Heart right ventricle (tissue), 16 donors: ENCODE results near the gene CETN1. TPM values are rescaled to one million over a fixed set of nuclear protein-coding genes. Genes with fewer than 3 reads are reported as not detected.

ENCODE experiments used
- ATAC-seq, 8 donors: fragments of 200-7000 bp; cut with Tn5 transposase; one replicate each; pipeline ENCODE4 v1.9.1; 2020; ENCODE audit warnings: mild to moderate bottlenecking in 8 of 8, moderate library complexity in 8 of 8, moderate number of reproducible peaks in 1 of 8
- DNase-seq, 2 donors: peaks; one replicate each; pipeline ENCODE4 v3.0.0-alpha.2; 2020
- H3K27ac ChIP-seq, 10 donors: fragments of 200-600 bp; sonication (generic) in 2 of 10; one replicate each; pipeline versions ENCODE4 v1.5.0 to v1.8.0; 2020 to 2022; ENCODE audit warnings: mild to moderate bottlenecking in 3 of 10
- H3K27me3 ChIP-seq, 7 donors: fragments of 200-600 bp; one replicate each; pipeline ENCODE4 v1.8.0; 2021 to 2022; ENCODE audit warnings: mild to moderate bottlenecking in 2 of 7
- H3K36me3 ChIP-seq, 9 donors: fragments of 200-600 bp; sonication (generic) in 1 of 9; one replicate each; pipeline versions ENCODE4 v1.5.0 to v1.8.0; 2020 to 2022; ENCODE audit warnings: mild to moderate bottlenecking in 2 of 9
- H3K4me1 ChIP-seq, 9 donors: fragments of 200-600 bp; sonication (generic) in 1 of 9; one replicate each; pipeline versions ENCODE4 v1.5.0 to v1.8.0; 2020 to 2022; ENCODE audit warnings: mild to moderate bottlenecking in 4 of 9
- H3K4me3 ChIP-seq, 10 donors: fragments of 200-600 bp; sonication (generic) in 2 of 10; one replicate each; pipeline versions ENCODE4 v1.5.0 to v1.8.0; 2020 to 2022; ENCODE audit warnings: mild to moderate bottlenecking in 7 of 10, moderate library complexity in 2 of 10
- H3K9me3 ChIP-seq, 11 donors: fragments of 200-600 bp in 10 of 11; sonication (generic) in 2 of 11; one replicate each; pipeline versions ENCODE4 v1.5.0 to v1.8.0; 2013 to 2022; ENCODE audit warnings: mild to moderate bottlenecking in 2 of 11, control low read depth in 1 of 11, moderate library complexity in 1 of 11
- CTCF ChIP-seq, 9 donors: fragments of 200-600 bp; sonication (generic) in 2 of 9; IDR thresholded peaks; one replicate each; pipeline versions ENCODE4 v1.5.0 to v1.8.0; 2021 to 2022; ENCODE audit warnings: antibody characterized with exemption in 9 of 9, mild to moderate bottlenecking in 5 of 9, moderate library complexity in 1 of 9
- WGBS, 2 donors: extraction: QIAGEN DNeasy Blood & Tissue Kit; methylation state at CpG; one replicate each; pipeline ENCODE4 v1.1.7; 2013; ENCODE audit warnings: inconsistent platforms in 1 of 2; 5-methylcytosine and 5-hydroxymethylcytosine counted together
- intact Hi-C, 10 donors: fragments of 100-400 bp; cut with DNase I; formaldehyde crosslinking; loops; one replicate each; pipeline versions ENCODE4 v1.11.1 to v1.14.2; 2022
- polyA plus RNA-seq, 2 donors: library from polyadenylated mRNA; stranded (reverse); fragments of 200-250 nt; gene quantifications; one replicate each; pipeline ENCODE4 v1.2.3, GENCODE V29; 2013
- total RNA-seq, 10 donors: library from RNA; stranded (reverse); fragmentation: NEBNext Ultra II Directional in 3 of 10; extraction: Animal tissue kit (Norgen Biotek cat#: 25700) in 3 of 10; gene quantifications; one replicate each; pipeline versions ENCODE4 v1.2.1 to v1.2.4, GENCODE V29; 2021 to 2023
- donor health status: Arrhythmogenic right ventricular cardiomyopathy.
- donor health status: ischemic (EF 13 %, LVEDD 7.1; RV severe dilation, severe dysfunction).
- donor health status: healthy with polysubstance abuse.
- donor health status: DM: no; HTN: yes; CAD: no.
- donor health status: DM: no; HTN: no; CAD: no.
- donor health status: ischemic (EF 25% LVEDD 6.9; RV normal size, moderate dysfunction).
- donor health status: ischemic (EF 25% LVEDD 5.7; RV mildly dilated, moderate dysfunction).
- donor health status: healthy.
- donor health status: DM: yes; HTN: yes; CAD: no.
- donor health status: Ischemic cardiomyopathy.
- donor health status: ischemic (EF 35%, LVEDD 5.7; RV mildly dilated, moderate dysfunction).
- donor health status: nonischemic (EF 11% LVEDD 7.7; RV severe dilation, severe dysfunction).
- donor health status: DM: yes; HTN: yes; CAD: no.
- donor health status: PGD.
- donor health status: ischemic (EF 29% LVEDD 5.4; RV normal size, mild dysfunction).
- donor health status: nonischemic (EF 23%, LVEDD 6.1; RV moderate dilation, normal function).

The CETN1 gene
- total and polyA plus RNA-seq, 12 donors, result not detected

- ATAC-seq, result no peak
- no peak overlapping the region for H3K4me3 ChIP-seq
- no peaks in the 10 kb centered on the region for H3K4me1 ChIP-seq
- H3K27me3 ChIP-seq, result no peaks in the 10 kb centered on the region
- intact Hi-C loops, result no loop called here
- DNase-seq, result no peak
- no peaks in the 10 kb centered on the region for H3K36me3 ChIP-seq
- WGBS, 2 donors, result 75 to 78% methylated on average over 4 of the region's 4 CpGs
- no peaks in the 10 kb centered on the region for H3K9me3 ChIP-seq
- no peak for TF ChIP-seq CTCF (IDR thresholded peaks at IDR 0.05)
- no peak overlapping the region for H3K27ac ChIP-seq
These were observed 36.6 kb upstream of the CETN1 start for GRCh38 chr18:543447-544078.

GRCh38 chr18:549967-550366 is 30.2 kb upstream of the CETN1 start:
- Histone ChIP-seq H3K27ac (no peak overlapping the region), H3K4me1 (no peaks in the 10 kb centered on the region), H3K27me3 (no peaks in the 10 kb centered on the region), H3K4me3 (no peak overlapping the region), H3K9me3 (peaks cover 0 to 6% (median 0%) of the 10 kb centered on the region in 11 donors), H3K36me3 (no peaks in the 10 kb centered on the region)
- no peak for TF ChIP-seq CTCF (IDR thresholded peaks at IDR 0.05)
- 77 to 80% methylated on average over 3 of the region's 3 CpGs for WGBS, 2 donors
- intact Hi-C loops, result no loop called here
- no peak for ATAC-seq
- DNase-seq, result no peak

- intact Hi-C loops, result no loop called here
- 63 to 72% methylated on average over 4 of the region's 4 CpGs for WGBS, 2 donors
- TF ChIP-seq CTCF (IDR thresholded peaks at IDR 0.05), result no peak
- Histone ChIP-seq H3K4me1 (no peaks in the 10 kb centered on the region), H3K27ac (no peak overlapping the region), H3K4me3 (no peak overlapping the region), H3K9me3 (peaks cover 0 to 6% (median 0%) of the 10 kb centered on the region in 11 donors), H3K36me3 (no peaks in the 10 kb centered on the region), H3K27me3 (no peaks in the 10 kb centered on the region)
- DNase-seq (no peak), ATAC-seq (no peak)
These were observed 28.6 kb upstream of the CETN1 start for GRCh38 chr18:551404-552061.

GRCh38 chr18:555705-556457 is 24.3 kb upstream of the CETN1 start:
- Histone ChIP-seq H3K9me3 (peaks cover 0 to 6% (median 0%) of the 10 kb centered on the region in 11 donors), H3K27me3 (no peaks in the 10 kb centered on the region), H3K27ac (no peak overlapping the region), H3K36me3 (no peaks in the 10 kb centered on the region), H3K4me1 (no peaks in the 10 kb centered on the region), H3K4me3 (no peak overlapping the region)
- 50 to 65% methylated on average over 13 of the region's 13 CpGs for WGBS, 2 donors
- ATAC-seq, result peak in 1 of 8 donors; percentile 42
- no peak for TF ChIP-seq CTCF (IDR thresholded peaks at IDR 0.05)
- DNase-seq, result no peak
- intact Hi-C loops, result no loop called here
